Inferior parietal cortex (tissue), 1 donor: ENCODE data around the gene PPP1R12B.
A peak's percentile ranks its signal among the peaks of the same experiment; 100 is the strongest.
"Not testable (repeated sequence)": the region's sequence is repeated elsewhere in the genome, so short reads cannot be mapped to it uniquely, and the experiment has no call there.

Experiments used
- DNase-seq: peaks from one replicate; pipeline ENCODE4 v3.0.0-alpha.2; 2016; ENCODE audit errors: extremely low spot score

PPP1R12B gene

DNA sequence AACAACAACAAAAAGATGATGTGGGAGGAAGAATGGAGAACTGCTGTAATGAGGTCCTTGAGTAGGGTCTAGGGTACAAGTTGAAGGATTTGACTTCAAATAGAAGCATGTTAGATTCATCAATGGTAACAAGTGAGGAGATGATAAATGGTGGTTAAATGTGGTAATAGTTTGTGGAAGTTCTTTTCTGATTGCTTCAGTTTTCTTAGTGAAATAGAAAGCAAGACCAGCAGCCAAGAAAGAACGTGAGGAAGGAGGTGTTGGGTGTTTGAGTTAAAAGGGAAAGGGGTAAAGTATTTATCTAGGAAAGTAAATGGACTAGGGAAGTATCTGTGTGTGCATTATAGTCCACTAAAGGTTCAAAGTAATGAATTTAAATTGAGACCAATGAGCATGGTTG is 177.6 kb downstream of the PPP1R12B start:
- DNase-seq, result not testable (repeated sequence)

DNA sequence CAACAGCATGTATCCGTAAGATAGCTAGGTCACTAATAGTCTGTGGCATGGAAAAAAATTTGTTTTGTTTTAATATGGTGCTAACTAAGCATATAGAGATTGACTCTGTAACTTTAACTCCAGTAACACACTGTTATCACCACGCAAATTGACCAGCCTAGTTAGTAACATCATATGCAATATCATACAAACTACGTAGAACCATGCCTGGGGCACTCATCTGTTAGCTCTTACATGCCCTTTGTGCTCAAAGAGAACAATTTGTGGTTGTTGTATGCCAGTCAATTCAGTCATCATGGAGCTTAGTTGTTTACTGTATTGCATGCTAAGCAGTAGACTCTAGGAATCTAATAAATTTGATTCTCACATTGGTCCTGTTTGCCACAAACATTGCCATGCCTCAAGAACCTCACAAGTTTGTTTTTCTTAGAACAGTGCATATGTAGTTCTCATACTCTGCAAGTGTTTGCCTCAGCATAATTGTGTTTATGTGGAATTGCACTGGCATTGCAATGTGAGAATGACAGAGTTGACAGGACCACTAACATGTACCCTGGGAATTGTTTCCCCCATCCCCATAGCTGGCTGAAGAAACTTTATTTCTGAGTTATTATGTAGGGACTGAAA is 179.7 kb downstream of the PPP1R12B start:
- DNase-seq, result not testable (repeated sequence)

DNA sequence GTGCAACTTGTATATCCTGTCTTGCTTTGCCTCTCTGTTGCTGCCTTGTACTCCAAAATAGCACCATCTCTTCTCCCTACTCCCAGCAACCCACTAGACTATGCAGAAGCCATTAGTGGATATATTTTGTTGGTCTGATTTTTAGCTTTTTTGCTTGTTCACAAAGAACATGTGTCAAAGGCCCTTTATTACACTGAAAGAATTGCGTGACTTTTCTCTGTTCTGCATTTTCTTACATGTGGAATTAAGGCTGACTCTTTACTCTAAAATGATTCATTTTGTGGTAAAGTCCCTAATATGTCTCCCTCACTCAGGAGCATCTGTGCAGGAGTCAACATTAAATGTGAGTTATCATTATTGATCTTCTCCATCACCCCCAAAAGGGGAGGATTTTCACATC is 182.2 kb downstream of the PPP1R12B start:
- DNase-seq, result not testable (repeated sequence)

DNA sequence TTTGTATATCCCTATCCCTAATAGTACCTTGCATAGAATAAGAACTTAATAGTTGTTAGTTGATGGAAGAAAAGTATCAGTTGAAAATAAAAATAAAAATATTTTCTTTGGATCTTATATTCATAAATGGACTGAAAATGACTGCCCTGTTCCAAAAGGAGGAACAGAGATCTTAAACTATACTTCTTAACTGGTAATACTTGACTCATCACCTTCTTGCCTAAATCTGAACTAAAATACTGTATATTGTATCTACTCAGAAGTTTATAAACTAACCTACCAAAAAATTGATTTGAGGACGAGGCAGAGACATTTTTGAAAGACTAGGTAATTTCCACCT is 182.9 kb downstream of the PPP1R12B start:
- DNase-seq, result no peak

DNA sequence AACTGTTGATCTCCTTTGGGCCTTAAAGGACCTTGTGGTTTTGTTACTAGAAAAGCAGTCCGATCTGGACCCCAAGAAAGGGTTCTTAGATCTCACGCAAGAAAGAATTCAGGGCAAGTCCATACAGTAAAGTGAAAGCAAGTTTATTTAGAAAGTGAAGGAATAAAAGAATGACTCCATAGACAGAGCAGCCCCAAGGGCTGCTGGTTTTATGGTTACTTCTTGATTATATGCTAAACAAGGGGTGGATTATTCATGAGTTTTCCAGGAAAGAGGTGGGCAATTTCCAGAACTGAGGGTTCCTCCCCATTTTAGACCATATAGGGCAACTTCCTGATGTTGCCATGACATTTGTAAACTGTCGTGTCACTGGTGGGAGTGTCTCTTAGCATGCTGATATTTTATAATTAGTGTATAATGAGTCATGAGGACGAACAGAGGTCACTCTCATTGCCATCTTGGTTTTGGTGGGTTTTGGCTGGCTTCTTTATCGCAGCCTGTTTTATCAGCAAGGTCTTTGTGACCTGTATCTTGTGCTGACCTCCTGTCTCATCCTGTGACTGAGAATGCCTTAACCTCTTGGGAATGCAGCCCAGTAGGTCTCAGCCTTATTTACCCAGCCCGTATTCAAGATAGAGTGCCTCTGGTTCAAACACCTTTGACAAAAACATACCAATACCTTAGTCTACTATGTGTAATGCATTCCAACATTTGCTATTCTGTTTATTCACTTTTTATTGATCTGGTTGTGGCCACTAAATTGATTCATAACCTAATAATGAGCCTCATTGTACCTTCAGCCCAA is 183.5 kb downstream of the PPP1R12B start:
- DNase-seq, result not testable (repeated sequence)

DNA sequence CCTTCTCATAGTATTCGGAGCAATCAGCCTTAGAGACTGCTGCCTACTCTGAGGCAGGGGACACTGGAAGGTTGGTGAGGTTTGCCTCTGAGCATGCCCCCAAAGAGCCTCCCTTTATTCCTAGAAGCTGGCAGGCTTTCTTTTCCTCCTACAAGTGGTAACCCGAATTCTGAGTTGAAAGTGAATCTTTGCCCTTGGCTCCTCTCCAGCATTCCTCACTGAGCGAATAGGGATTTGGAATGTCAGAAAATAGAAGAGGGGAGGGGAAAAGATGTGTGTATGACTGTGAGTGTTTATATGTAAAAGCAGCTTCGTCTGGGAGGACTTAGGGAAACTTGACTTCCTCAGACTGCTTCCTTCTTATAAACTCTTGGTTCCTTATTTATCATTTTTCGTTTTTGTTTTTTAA is 190.7 kb downstream of the PPP1R12B start:
- DNase-seq, result not testable (repeated sequence)

DNA sequence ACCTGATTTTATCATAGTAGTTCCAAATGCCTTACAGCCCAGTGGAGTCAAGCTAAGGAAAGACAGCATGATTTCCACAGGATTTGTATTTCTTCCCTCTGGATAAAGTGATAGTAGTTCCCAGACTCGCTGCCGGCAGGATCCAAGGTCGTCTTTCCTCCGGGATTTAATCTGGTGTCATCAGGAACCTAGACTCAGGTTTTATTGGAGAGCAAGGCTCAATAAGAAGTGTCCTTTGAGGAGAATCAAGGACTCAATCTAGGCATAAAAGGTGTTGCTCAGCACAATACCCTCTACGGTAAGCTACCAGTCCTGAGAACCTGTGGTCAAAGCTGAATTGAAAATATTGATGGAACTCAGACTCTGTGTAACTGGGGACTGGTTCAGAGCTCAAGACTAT is 191.1 kb downstream of the PPP1R12B start:
- DNase-seq, result not testable (repeated sequence)

DNA sequence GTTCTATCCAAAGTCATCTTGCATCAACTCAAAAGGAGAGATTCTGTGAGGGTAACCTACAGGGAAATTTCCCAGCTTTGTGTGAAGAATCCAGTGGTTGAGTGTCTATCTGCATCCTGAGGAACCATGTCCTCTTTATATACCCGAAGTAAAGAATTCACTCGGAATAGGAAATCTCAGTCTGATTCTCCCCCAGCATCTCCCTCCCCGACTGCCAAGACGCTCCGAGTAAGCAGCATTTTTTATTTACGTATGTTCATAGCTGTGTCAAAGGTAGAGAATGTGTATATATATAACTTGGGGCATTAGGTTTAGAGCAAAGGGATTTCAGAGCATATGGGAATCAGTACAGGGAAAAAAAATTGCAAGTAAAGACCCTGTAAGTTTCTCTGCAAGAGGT is 191.5 kb downstream of the PPP1R12B start:
- no peak for DNase-seq

DNA sequence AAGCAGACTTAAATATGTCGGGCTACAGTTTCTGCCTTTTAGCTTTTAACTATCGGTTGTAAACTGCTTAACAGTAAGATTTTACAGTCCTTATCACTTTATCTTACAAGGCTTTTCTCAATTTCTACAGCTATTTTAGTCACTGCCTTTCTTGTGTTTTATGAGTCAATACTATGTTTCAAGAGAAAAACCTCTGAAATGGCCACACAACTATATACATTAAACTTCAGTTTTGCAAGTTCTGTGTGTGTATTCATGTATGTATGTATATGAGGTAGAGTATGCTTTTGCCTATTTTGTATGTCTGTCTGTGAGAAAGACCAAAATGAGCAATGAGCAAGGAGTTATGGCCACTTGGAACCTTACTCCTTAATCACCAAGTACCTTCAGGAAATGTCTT is 191.9 kb downstream of the PPP1R12B start:
- DNase-seq, result no peak

DNA sequence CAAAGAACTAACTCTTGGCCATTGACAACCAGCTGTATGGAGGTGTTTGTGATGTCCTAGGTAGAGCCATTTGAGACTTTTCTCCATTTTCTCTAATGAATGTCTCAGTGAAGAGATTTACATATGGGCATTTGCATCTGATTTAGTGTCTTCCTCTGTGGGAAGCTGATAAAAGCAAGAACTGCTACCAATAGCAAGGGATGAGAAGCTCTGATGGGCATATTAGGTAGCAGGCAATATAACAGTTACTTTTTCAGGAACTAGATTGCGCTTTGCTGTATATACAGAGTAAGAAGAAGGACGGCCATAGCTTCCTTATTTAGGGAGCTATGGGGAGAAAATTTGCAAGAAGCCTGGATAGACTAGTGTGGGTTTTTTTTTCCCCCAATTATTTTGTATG is 192.4 kb downstream of the PPP1R12B start:
- DNase-seq, result not testable (repeated sequence)

DNA sequence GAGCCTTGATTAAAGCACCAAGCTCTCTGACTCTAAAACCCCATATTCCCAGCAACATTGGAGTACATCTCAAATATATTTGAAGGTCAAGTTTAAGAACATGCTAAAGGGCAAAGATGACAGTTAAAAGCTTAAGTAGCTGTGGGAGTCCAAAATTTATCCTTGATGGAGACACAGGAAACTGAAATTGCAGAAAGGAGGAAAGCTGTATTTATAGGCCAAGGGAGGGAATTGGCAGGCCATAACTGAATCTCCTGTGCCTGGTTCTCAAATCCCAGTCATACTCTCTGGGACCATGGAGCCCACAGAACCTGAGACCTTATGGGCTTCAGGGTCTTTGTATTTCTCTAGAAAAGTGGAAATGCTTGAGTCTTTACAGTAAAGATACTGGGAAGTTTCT is 193.9 kb downstream of the PPP1R12B start:
- DNase-seq, result not testable (repeated sequence)

DNA sequence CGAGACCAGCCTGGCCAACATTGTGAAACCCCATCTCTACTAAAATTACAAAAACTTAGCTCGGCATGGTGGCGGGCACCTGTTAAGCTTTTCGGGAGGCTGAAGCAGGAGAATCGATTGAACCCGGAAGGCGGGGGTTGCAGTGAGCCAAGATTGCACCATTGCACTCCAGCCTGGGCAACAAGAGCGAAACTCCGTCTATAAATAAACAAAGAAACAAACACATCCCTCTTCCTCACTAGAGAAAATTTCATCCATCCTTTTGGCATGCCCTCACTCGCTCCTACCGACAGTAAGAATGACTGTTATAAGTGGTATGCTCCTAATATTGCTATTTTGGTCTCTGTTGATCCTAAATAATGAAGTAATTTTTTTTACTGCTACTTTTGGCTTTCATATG is 195.0 kb downstream of the PPP1R12B start:
- DNase-seq, result not testable (repeated sequence)

DNA sequence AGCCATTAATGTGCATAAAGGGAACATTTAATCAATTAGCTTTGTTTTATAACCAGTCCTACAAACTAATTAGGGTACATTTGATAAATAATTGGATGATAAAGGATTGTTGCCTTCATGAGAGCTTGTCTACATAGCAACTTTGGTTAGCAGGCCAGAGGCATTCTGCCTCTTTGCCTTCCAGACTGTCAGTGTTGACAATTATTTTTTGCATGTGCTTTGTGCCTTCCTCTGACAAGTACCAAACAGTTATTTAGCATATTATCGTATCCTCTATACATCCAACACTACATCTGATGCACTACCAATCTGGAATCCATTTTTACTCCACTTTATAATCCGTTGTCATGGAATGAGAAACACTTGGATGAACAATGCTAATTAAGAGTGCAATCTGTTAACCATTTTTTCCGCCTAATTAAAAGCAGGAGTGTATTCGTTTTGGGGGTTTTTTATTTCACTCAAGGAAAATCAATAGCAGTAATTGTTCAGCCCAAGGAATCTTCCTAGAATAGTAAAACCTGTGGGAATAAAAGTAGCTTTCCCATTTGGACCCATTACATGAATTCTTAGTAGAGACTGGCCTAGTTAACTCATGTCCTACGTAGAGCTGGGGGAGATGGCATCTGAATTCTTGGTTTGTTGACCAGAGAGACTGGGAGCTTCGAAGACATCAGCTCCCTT is 196.4 kb downstream of the PPP1R12B start:
- not testable (repeated sequence) for DNase-seq

DNA sequence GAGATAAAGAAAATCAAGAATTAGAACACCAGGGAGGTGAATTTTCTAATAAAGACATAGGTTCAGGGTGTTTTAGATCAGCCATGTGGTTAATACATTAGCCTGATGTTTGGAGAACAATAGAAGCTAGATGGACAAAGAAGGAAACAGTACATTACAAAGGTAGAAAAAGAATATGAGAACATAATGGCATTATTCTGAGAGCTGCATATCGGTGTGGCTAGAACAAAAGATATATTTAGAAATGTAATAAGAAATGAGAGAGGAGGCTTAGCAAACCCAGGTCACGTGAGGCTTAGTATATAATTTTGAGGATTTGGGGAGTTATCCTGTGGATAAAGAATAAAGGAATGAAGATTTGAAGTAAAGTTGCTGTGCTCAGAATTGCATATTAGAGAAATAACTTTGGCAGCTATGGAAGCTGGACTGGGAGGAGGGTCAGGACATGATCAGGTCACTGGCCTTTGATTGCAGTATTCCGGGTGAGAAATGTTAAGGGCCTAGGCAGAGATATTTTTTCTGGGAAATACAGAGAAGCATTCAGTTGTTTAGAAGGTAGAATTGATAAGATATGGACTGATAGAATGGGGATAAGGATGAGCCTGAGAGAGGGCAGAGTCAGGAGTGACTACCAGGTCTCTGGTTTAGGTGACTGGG is 197.3 kb downstream of the PPP1R12B start:
- not testable (repeated sequence) for DNase-seq

DNA sequence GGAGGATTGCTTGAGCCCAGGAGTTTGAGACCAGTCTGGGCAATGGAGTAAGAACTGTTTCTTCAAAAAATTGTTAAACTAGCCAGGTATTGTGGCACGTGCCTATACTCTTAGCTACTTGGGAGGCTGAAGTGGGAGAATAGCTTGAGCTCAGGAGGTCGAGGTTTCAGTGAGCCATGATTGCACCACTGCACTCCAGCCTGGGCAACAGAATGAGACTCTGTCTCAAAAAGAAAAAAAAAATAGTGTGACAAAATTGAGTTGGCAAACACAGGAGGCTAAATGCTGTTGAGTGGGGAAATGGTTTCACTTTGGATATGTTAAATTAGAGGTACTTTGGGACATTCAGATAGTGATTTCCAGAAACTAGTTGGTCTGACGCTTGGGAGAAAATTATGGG is 197.9 kb downstream of the PPP1R12B start:
- DNase-seq, result not testable (repeated sequence)

DNA sequence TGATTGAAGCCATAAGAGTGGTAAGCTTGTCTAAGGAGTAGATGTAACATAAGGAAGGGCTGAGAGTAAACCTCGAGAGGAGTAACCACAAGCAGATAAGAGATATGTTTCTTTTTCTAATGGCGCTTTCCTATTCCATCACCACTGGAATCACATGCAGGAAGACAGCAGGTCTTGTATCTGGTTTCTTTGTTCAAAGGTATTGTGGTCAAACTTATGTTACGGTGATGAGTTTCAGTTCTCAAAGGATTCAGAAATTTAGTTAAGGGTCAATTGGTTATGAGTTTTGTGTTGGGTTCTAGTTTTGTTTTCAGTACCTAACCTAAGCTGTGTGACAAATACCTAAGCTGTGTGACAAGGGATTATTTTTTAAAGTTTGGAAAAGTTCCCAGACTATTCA is 198.3 kb downstream of the PPP1R12B start:
- not testable (repeated sequence) for DNase-seq

DNA sequence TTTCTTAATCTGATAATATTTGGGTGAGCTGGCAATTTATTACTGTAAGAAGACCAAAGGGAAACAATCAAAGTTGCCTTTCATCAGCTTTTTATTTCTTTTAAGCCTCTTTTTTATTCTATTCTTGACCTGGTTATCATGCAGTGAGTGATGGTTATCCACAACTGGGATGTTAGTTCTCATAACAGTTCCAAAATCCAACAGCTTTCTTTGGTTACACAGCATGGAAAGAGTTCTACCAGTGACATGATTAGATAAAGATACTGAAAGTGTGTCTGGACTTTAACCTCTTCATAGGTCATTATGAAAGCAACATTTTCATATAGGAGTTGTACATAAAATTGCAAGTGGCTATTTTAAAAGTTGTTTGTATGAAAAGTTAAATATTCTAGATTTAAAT is 198.7 kb downstream of the PPP1R12B start:
- DNase-seq, result no peak

DNA sequence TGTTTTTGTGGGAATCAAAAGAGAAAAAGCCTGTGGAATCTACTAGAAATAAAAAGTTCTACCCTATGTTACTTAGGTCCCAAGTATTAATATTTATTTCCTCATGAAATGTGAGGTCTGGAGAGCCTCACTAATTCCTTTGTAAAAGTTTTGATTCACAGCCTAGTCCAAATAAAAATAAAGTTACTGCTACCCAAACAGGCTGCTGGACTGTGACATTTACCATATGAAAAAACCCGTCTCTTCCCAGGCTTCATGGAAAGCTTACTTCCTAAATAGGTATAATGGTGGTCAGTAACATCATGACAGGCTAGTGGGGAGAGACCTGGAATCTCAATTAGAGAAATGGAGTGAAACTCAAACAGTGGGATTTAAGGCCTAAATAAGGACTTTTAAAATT is 201.6 kb downstream of the PPP1R12B start:
- DNase-seq, result not testable (repeated sequence)

DNA sequence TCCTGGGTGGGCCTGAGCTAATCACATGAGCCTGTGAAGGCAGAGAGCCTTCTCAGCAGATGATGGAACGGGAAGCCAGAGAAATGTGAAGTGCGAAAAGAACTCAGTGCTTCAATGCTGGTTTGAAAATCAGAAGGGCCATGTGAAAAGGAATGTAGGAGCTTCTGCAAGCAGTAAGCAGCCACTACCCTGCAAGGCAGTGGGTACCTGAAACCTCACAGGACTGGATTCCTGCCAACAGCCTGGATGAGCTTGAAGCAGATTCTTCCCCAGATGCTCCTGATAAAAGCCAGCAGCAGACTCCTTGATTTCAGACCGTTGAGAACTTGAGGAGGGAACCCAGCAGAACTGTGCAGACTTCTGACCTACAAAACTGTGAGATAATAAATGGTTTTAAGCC is 203.2 kb downstream of the PPP1R12B start:
- DNase-seq, result no peak

DNA sequence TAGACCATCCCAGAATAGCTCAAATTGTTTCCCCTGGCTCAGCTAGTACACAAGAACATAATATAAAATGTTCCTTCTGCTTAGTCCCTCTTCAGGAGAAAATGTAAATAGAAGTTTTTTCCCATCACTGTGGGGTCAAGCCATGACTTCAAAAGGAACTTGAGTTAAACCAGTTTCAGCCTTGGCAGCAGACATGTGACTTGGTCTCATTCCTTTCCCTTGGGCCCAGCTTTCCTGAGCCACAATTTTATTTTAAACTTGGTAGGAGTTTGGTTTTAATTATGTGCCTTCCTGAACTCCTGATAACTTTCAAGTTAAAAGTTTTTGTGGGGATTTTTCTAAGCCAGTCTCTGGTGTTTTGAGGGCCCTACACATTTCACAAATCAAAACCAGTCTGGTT is 204.1 kb downstream of the PPP1R12B start:
- DNase-seq, result not testable (repeated sequence)

DNA sequence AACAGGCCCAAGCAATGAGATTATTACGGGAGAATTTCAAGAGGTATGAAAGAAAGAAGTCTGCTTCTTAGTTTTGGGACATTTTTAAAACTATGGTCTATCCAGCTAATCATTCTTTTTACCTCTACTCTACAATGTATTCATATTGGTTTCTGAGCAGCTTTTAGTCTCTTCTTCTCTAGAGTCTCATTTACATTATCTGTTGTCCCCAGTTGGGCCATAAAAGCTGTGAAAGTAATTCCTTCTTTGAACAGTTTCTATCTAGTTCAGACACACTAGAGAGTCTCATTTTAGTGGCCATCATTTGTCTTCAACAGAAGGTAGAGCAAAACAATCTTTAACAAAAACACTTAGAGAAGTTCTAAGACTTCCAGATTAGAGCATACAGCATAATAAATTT is 204.6 kb downstream of the PPP1R12B start:
- not testable (repeated sequence) for DNase-seq

DNA sequence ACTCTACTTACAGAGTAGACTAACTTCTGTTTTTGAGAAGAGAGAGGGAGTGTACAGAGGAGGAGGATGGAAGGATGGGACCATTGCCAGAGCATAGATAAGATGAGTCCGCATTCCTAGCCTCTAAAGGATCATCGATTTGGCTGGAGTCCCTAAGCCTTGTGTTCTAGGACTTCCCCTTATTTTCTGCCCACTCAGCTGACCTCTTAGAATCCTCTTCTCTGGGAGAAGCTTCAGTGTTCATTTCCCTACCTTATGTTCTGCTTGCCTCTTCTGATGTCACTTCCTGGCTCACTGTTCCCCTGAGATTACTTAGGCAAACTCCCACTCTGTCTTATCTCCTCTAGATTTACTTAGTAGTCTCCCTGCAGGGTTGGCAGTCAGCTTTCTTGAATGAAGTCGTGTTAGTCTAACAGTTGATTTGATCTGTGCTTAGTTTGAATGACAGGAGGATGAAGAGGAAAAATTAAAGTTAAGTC is 205.1 kb downstream of the PPP1R12B start:
- DNase-seq, result peak; percentile 55
